Uterus (tissue), 4 donors: ENCODE measurements around the gene SKP1. TPM values are rescaled to one million over a fixed set of nuclear protein-coding genes. Genes with fewer than 3 reads are reported as not detected.

Source experiments
- DNase-seq, 2 donors: peaks; one replicate each; pipeline ENCODE4 v3.0.0-alpha.2; 2019 to 2020
- H3K27ac ChIP-seq, 2 donors: fragments of 200-600 bp; sonication (generic); 1 replicate in 1 of 2; 2 replicates in 1 of 2; pipeline ENCODE4 v1.5.1; 2016 to 2018
- H3K27me3 ChIP-seq, 2 donors: fragments of 200-600 bp; sonication (generic); one replicate each; pipeline ENCODE4 v1.5.1; 2018 to 2019; ENCODE audit warnings: control low read depth in 1 of 2
- H3K36me3 ChIP-seq, 2 donors: fragments of 200-600 bp; sonication (generic); one replicate each; pipeline ENCODE4 v1.5.1; 2019; ENCODE audit warnings: control low read depth in 1 of 2
- H3K4me1 ChIP-seq, 2 donors: fragments of 200-600 bp; sonication (generic); one replicate each; pipeline ENCODE4 v1.5.1; 2018 to 2019; ENCODE audit warnings: control low read depth in 1 of 2
- H3K4me3 ChIP-seq, 2 donors: fragments of 200-600 bp; sonication (generic); 1 replicate in 1 of 2; 2 replicates in 1 of 2; pipeline ENCODE4 v1.5.1; 2018 to 2019; ENCODE audit warnings: mild to moderate bottlenecking in 1 of 2
- H3K9me3 ChIP-seq, 2 donors: fragments of 200-600 bp; sonication (generic); one replicate each; pipeline ENCODE4 v1.5.1; 2019; ENCODE audit warnings: control low read depth in 1 of 2
- POLR2A ChIP-seq, 2 donors: fragments of 450-650 bp; IDR thresholded peaks; one replicate each; pipeline ENCODE4 v1.6.1; 2016; ENCODE audit warnings: antibody characterized with exemption in 2 of 2, mild to moderate bottlenecking in 1 of 2, moderate library complexity in 1 of 2
- intact Hi-C: fragments of 100-400 bp; cut with DNase I; formaldehyde crosslinking; loops from one replicate; pipeline ENCODE4 v1.15.1; 2023; ENCODE audit warnings: low total_unique reads
- total RNA-seq, 4 donors: library from RNA; depleted of rRNA in 3 of 4; stranded (reverse); fragments of >200 nt in 3 of 4; gene quantifications; one replicate each; pipeline versions ENCODE4 v1.1.0 to v1.2.4, GENCODE V29; 2014 to 2023
- TF ChIP-seq, protein P1 (sequence below), 4 experiments: fragments of 200-600 bp in 2 of 4; fragments of 450-650 bp in 2 of 4; sonication (generic) in 2 of 4; IDR thresholded peaks; one replicate each; pipeline ENCODE4 v1.5.1; 2016 to 2019; ENCODE audit warnings: antibody characterized with exemption in 4 of 4, mild to moderate bottlenecking in 2 of 4, moderate library complexity in 1 of 4
- donor health status: DM: yes; HTN: yes; CAD: no.

The SKP1 gene
- total RNA-seq, 4 donors from 2014 or later = 198 to 343 (median 235) TPM

DNA sequence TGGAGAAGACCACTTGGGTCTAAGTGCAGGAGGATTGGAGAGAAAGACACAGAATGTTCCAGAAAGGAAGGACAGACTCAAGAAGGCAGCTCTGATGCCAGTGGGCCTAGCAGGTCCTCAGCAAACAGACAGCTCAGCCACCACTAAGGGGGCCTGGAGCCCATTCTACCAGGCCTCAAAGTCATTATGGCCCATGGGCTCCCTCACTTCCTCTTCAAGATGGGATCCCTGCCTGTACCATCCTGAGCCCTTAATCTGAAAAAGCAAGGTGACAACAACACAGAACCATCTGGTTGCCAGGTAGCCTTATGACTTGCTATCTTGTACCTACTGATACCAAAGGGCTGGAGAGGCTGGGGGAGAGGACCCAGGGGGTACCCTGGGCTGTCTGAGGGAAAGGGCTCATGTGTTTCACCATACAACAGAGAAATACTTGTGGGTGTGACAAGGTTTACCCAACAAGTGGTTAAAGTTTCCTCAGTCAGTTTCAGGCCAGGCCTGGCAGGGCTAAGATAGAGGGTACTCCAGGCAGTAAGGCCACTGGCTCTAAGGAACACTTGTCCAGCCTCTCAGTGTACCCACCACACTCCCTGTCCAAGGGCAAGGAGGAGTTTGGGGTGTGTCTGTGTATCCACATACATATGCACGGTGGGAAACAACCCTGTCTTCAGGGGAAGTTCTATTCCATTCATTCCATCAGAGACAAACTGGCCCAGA, 31.6 kb downstream of the SKP1 start:
- no peaks in the 10 kb centered on the region for H3K36me3 ChIP-seq
- no peak for DNase-seq
- no peak overlapping the region for H3K4me3 ChIP-seq
- intact Hi-C loops = no loop called here
- H3K4me1 ChIP-seq = no peaks in the 10 kb centered on the region
- no peaks in the 10 kb centered on the region for H3K27me3 ChIP-seq
- H3K9me3 ChIP-seq = no peaks in the 10 kb centered on the region
- TF ChIP-seq POLR2A (IDR thresholded peaks at IDR 0.05) = no peak
- TF ChIP-seq, protein P1, sequence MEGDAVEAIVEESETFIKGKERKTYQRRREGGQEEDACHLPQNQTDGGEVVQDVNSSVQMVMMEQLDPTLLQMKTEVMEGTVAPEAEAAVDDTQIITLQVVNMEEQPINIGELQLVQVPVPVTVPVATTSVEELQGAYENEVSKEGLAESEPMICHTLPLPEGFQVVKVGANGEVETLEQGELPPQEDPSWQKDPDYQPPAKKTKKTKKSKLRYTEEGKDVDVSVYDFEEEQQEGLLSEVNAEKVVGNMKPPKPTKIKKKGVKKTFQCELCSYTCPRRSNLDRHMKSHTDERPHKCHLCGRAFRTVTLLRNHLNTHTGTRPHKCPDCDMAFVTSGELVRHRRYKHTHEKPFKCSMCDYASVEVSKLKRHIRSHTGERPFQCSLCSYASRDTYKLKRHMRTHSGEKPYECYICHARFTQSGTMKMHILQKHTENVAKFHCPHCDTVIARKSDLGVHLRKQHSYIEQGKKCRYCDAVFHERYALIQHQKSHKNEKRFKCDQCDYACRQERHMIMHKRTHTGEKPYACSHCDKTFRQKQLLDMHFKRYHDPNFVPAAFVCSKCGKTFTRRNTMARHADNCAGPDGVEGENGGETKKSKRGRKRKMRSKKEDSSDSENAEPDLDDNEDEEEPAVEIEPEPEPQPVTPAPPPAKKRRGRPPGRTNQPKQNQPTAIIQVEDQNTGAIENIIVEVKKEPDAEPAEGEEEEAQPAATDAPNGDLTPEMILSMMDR (IDR thresholded peaks at IDR 0.05) = no peak
- H3K27ac ChIP-seq = no peak overlapping the region

DNA sequence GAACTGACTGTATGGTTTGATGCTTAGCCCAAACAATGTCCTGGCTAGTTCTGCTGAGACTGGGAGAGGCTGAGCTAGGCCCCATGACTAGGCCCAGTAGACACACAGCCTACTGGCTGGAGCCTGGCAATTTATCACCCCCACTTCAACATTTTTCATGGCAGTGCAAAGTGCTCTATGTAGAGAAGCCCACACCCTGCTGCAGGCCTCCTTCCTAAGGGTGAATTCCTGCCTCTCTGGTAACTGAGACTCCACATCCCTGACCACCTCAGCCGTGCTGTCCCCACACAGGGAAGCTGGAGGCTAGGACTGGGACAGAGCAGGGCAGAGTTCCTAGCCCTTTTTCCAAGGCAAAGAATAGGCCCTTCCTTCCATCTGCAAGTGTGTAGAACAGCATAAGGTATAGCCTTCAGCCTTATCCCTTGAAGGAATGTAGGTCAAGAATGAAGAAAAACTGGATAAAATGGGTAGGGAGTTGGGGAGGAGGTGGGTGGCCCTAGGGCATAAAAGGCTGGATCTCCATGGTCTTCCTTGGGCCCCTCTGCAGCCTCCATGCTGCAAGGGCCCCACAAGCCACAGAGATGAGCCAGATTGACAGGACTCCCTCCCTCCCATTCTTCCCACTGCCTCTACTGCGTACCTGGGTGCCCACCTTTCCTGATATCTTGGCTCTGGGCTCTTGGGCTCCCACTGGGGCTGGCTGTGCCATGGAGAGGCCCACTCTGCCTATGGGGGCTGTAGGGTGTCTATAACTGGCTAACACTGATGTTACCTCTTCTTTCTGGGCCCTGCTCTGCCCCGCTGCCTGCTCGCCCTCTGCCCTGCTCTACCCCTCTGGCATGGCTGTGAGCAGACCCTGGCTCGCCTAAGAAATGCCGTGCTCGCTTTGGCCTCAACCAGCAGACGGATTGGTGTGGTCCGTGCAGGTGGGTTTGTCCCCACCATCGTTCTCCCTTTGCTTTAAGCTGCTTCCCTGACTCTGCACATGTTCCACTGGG, 32.5 kb downstream of the SKP1 start:
- TF ChIP-seq, protein P1 (IDR thresholded peaks at IDR 0.05) = no peak
- no peak for TF ChIP-seq POLR2A (IDR thresholded peaks at IDR 0.05)
- DNase-seq = no peak
- intact Hi-C loops = no loop called here
- Histone ChIP-seq H3K27me3 (no peaks in the 10 kb centered on the region), H3K9me3 (no peaks in the 10 kb centered on the region), H3K27ac (no peak overlapping the region), H3K36me3 (no peaks in the 10 kb centered on the region), H3K4me3 (no peak overlapping the region), H3K4me1 (no peaks in the 10 kb centered on the region)

DNA sequence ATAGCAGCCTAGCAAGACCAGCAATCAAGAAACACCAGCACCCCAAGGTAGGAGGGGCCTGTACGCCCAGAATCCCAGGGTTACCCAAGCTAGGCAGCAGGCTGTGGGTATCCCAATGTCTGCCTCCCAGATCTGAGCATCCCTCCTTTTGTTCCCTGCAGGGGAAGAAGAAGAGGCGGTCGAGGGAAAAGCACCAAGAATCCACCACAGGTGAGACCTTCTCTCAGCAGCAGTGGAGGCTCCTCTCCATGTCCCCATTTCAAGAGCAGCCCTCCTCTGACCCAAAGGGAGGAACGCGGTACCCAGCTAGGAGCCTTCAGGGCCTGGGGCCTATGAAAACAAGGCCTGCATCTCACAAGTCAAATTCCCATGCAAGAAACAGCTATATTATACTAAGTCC, 33.3 kb downstream of the SKP1 start:
- H3K27ac ChIP-seq = no peak overlapping the region
- intact Hi-C loops = no loop called here
- no peaks in the 10 kb centered on the region for H3K4me1 ChIP-seq
- DNase-seq = no peak
- H3K4me3 ChIP-seq = no peak overlapping the region
- H3K27me3 ChIP-seq = no peaks in the 10 kb centered on the region
- TF ChIP-seq POLR2A (IDR thresholded peaks at IDR 0.05) = no peak
- TF ChIP-seq, protein P1 (IDR thresholded peaks at IDR 0.05) = no peak
- H3K36me3 ChIP-seq = no peaks in the 10 kb centered on the region
- no peaks in the 10 kb centered on the region for H3K9me3 ChIP-seq

DNA sequence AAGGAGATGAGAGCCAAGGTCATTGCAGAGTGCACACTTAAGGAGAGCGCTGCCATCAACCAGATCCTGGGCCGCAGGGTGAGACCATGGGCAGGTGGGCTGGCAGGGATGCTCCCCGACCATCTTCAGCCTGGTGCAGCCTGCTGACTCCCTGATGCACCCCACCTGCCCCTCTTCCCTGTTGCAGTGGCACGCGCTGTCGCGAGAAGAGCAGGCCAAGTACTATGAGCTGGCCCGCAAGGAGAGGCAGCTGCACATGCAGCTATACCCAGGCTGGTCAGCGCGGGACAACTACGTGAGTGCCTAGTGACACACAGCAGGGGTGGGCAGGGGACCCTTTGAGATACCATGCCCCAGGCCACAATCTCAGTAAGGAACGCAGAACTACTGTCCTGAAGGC, 33.9 kb downstream of the SKP1 start:
- no peaks in the 10 kb centered on the region for H3K36me3 ChIP-seq
- no peaks in the 10 kb centered on the region for H3K9me3 ChIP-seq
- no peak overlapping the region for H3K4me3 ChIP-seq
- H3K27me3 ChIP-seq = no peaks in the 10 kb centered on the region
- no peaks in the 10 kb centered on the region for H3K4me1 ChIP-seq
- intact Hi-C loops = no loop called here
- no peak for DNase-seq
- TF ChIP-seq, protein P1 (IDR thresholded peaks at IDR 0.05) = no peak
- TF ChIP-seq POLR2A (IDR thresholded peaks at IDR 0.05) = no peak
- H3K27ac ChIP-seq = no peak overlapping the region

DNA sequence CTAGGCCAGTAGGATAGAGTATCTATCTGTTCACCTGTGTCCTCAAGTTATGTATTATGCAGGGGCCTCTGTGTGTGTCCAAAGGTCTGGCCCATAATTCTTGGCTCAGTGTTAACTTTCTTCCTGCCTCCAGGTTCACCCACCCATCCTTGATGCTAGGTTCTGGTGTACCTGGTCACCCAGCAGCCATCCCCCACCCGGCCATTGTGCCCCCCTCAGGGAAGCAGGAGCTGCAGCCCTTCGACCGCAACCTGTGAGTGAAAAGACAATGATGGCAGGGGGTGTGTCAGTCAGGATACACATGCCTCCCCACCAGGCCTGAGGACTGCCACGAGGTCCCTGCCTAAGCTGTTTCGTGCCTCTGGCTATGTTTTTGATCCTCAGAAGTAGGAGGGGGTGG, 34.7 kb downstream of the SKP1 start:
- peak in 1 of 2 donors; percentile 13 for DNase-seq
- intact Hi-C loops = no loop called here
- H3K4me1 ChIP-seq = no peaks in the 10 kb centered on the region

More for the DNA sequence above, 34.7 kb downstream of the SKP1 start:
- H3K9me3 ChIP-seq = no peaks in the 10 kb centered on the region
- no peak overlapping the region for H3K4me3 ChIP-seq
- H3K27me3 ChIP-seq = no peaks in the 10 kb centered on the region
- no peak for TF ChIP-seq POLR2A (IDR thresholded peaks at IDR 0.05)
- TF ChIP-seq, protein P1 (IDR thresholded peaks at IDR 0.05) = no peak
- H3K27ac ChIP-seq = no peak overlapping the region
- no peaks in the 10 kb centered on the region for H3K36me3 ChIP-seq
